Activated T-cell treated with anti-CD3 and anti-CD28 coated beads, Interleukin-2, amount 50 U/mL, for 72 hours (primary cell): ENCODE measurements around the gene VPS26C. TPM values are rescaled to one million over a fixed set of nuclear protein-coding genes. Genes with fewer than 3 reads are reported as not detected.

Experiments used
- ATAC-seq, 2 donors: fragments of 150-1000 bp; cut with Tn5 transposase; replicated peaks in 1 of 2; 2 replicates each; pipeline ENCODE4 v1.10.0; 2021; ENCODE audit warnings: moderate library complexity in 2 of 2, mild to moderate bottlenecking in 1 of 2
- DNase-seq, 2 donors: peaks; one replicate each; pipeline ENCODE4 v3.0.0; 2021 to 2022; ENCODE audit warnings: mixed read lengths in 1 of 2
- H3K27ac Mint-ChIP-seq: one replicate; pipeline ENCODE4 v1.8.0; 2022; ENCODE audit warnings: mild to moderate bottlenecking, moderate library complexity, mixed read lengths
- H3K27me3 Mint-ChIP-seq: one replicate; pipeline ENCODE4 v1.8.0; 2022; ENCODE audit warnings: low read depth, mixed read lengths
- H3K36me3 Mint-ChIP-seq, 2 donors: one replicate each; pipeline ENCODE4 v1.8.0; 2022; ENCODE audit warnings: mixed read lengths in 2 of 2, mild to moderate bottlenecking in 1 of 2; ENCODE audit not compliant: insufficient read depth in 2 of 2
- H3K4me1 Mint-ChIP-seq: one replicate; pipeline ENCODE4 v1.8.0; 2022; ENCODE audit warnings: low read depth, mixed read lengths
- H3K4me3 Mint-ChIP-seq, 2 donors: one replicate each; pipeline ENCODE4 v1.8.0; 2022; ENCODE audit warnings: mild to moderate bottlenecking in 2 of 2, mixed read lengths in 2 of 2, moderate library complexity in 2 of 2
- H3K9me3 Mint-ChIP-seq, 2 donors: one replicate each; pipeline ENCODE4 v1.8.0; 2022; ENCODE audit warnings: mixed read lengths in 2 of 2
- total RNA-seq, 2 donors: library from RNA; stranded (reverse); gene quantifications; one replicate each; pipeline ENCODE4 v1.2.3, GENCODE V29; 2022

VPS26C gene
- total RNA-seq, 2 donors from 2014 or later, result 70.5 to 74.7 TPM

DNA sequence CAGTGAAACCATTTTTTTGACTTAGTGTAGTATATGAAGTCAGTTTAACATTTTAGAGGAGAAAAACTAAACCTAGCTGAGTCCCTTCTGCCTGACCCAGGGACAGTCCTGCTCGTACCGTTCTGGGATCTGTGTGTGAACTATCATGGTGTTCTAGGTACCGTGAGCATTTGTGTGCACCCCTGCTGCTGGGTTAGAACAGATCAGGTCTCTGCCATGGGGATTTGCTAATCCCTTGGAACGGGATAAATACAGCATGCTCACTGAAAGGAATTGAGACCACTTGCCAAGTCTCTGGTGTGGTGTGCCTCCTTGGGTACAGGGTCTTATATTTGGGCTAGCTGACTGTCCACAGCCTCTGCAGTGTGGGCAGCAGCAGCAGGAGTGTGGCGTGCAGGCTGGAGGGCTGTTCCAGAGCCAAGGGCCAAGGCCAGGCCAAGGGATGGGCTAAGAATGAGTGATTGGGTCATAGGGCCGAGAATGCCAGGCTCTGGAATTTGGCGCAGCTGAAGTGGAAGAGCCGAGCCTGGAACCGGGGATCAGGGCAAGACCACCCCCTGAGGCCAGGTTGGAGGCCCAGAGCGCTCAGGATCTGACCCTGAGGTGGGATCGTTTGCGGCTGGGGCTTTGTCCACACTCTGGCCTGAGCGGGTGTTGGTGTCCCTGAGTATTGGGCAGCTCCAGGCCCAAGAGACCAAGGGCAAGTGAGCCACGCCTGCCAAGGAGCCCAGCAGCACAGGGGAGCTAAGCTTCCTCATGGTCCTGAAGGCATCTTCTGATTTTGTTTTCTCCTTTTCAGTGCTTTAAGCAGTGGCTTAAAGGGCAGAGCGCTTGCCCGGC is 66.3 kb downstream of the VPS26C start:
- no peak for DNase-seq
- Mint-ChIP-seq H3K36me3 (peaks cover 2 to 8% of the 10 kb centered on the region in 2 donors), H3K4me3 (no peak overlapping the region), H3K4me1 (no peaks in the 10 kb centered on the region), H3K27ac (no peak overlapping the region), H3K9me3 (no peaks in the 10 kb centered on the region), H3K27me3 (no peaks in the 10 kb centered on the region)
- no peak for ATAC-seq

DNA sequence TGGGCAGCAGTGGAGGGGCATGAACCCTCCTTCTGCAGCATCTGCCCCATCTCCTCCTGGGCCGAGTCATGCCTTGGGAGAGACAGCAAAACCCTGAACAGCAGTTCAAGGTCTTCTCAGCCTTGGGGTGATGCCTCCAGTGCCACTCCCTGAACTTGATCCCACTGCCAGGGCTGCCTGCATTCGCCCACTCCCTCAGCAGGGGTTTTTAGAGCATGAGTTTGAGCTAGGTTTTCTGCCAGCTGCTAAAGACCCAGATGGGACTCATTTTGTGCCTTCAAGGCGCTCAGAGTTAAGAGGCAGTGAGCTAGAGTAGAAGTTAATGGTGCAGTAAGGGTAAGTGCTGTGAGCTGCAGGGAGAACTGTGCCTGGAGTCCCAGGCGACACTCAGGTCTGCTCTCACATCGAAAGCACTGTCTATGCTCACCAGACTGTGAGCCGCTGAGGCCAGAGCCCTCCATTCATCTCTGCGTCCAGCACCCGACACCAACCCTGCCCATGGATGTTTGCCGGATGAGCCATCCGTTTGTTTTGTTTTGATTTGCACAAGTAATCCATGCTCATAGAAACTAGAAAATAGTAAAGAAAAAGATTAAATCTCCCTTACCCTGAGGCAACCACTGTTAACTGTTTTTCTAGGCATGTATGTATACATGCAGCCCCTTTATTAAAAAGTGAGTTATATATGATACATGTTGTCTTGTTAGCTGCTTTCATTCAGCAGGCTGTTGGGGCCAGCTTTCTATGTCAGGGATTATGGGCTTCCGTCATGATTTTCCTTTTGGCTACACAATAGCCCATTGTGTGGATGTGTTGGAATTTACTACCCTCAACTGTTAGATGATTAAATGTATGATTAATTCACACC is 67.8 kb downstream of the VPS26C start:
- Mint-ChIP-seq H3K9me3 (no peaks in the 10 kb centered on the region), H3K27ac (no peak overlapping the region)

DNA sequence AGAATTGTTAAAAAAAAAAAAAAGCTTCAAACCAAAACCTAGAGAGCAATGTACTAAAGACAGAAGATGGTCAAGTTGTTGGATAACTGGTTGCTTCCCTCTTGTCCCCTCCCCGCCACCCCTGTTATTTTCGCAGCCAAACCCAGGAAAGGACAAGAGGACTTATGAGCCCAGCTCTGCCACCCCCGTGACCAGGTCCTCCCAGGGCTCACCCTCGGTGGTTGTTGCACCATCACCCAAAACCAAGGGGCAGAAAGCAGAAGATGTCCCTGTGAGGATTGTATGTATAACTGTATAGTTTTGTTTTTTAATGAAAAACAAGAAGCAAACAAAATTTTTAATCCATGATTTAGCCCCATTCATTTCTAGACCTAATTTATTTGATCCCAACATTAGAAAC is 69.4 kb downstream of the VPS26C start:
- ATAC-seq, result no peak
- no peaks in the 10 kb centered on the region for H3K9me3 Mint-ChIP-seq
- peaks cover 4 to 17% of the 10 kb centered on the region in 2 donors for H3K36me3 Mint-ChIP-seq
- no peak overlapping the region for H3K27ac Mint-ChIP-seq
- H3K27me3 Mint-ChIP-seq, result no peaks in the 10 kb centered on the region
- no peaks in the 10 kb centered on the region for H3K4me1 Mint-ChIP-seq
- DNase-seq, result no peak
- H3K4me3 Mint-ChIP-seq, result no peak overlapping the region

More for the DNA sequence above, 67.8 kb downstream of the VPS26C start:
- H3K27me3 Mint-ChIP-seq, result no peaks in the 10 kb centered on the region
- no peak for DNase-seq
- ATAC-seq, result no peak
- peaks cover 4 to 16% of the 10 kb centered on the region in 2 donors for H3K36me3 Mint-ChIP-seq
- no peaks in the 10 kb centered on the region for H3K4me1 Mint-ChIP-seq
- H3K4me3 Mint-ChIP-seq, result no peak overlapping the region

DNA sequence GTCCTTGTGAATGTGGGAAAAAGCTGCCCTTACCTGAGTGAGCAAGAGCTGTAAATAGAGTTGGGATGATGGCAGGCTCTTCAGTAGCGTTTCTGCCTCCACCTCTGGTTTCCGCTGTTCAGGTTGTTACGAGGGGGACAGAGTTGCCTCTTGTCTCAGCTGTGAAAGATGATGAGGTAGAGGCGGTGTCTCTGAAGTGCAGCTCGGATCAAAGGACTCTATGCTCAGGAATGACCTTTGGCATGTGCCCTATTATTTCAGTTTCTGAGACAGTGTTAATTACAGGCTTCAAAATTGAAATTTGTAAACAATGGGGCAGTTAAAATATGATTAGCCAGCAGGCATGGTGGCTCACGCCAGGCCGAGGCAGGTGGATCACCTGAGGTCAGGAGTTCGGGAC is 70.3 kb downstream of the VPS26C start:
- peaks cover 4 to 18% of the 10 kb centered on the region in 2 donors for H3K36me3 Mint-ChIP-seq

DNA sequence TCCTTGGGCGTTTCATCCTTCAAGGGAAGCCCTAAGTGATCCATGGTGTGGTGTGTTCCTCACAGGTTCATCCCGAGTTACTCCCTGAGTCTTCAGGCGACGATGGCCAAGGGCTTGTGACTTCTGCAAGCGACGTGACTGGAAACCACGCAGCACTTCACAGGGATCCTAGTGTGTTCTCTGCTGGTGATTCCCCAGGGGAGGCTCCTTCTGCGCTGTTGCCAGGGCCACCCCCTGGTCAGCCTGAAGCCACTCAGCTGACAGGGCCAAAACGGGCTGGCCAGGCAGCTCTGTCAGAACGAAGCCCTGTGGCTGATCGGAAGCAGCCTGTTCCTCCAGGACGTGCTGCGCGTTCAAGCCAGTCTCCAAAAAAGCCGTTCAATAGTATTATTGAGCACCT is 71.5 kb downstream of the VPS26C start:
- no peak overlapping the region for H3K27ac Mint-ChIP-seq
- H3K4me1 Mint-ChIP-seq, result no peaks in the 10 kb centered on the region
- no peaks in the 10 kb centered on the region for H3K9me3 Mint-ChIP-seq
- H3K36me3 Mint-ChIP-seq, result peaks cover 4 to 17% of the 10 kb centered on the region in 2 donors
- no peak for ATAC-seq
- no peak overlapping the region for H3K4me3 Mint-ChIP-seq
- no peaks in the 10 kb centered on the region for H3K27me3 Mint-ChIP-seq
- DNase-seq, result no peak

More for the DNA sequence above, 70.3 kb downstream of the VPS26C start:
- Mint-ChIP-seq H3K9me3 (no peaks in the 10 kb centered on the region), H3K27ac (no peak overlapping the region), H3K4me3 (no peak overlapping the region), H3K27me3 (no peaks in the 10 kb centered on the region), H3K4me1 (no peaks in the 10 kb centered on the region)
- ATAC-seq (no peak), DNase-seq (no peak)

DNA sequence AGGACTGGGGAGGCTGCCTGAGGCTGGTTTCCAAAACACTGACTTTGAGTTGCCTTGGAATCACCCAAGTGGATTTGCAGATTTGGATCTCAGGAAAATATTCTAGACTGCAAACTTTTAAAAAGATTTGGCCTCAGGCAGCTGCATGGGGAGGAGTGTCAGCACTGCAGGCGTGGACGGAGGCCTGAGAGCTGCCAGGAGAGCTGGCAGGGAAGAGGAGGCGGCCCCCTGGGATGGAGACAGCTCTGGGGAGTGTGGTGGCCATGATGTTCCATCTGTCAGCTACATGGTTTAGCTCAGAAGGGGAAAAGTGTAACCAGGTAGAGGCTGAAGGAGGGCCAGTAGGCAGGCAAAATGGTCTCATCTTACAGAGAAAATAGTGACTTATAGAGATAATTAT is 72.1 kb downstream of the VPS26C start:
- Mint-ChIP-seq H3K27ac (no peak overlapping the region), H3K27me3 (no peaks in the 10 kb centered on the region), H3K9me3 (no peaks in the 10 kb centered on the region), H3K4me3 (no peak overlapping the region), H3K4me1 (no peaks in the 10 kb centered on the region), H3K36me3 (peaks cover 4 to 17% of the 10 kb centered on the region in 2 donors)
- ATAC-seq (no peak), DNase-seq (no peak)

DNA sequence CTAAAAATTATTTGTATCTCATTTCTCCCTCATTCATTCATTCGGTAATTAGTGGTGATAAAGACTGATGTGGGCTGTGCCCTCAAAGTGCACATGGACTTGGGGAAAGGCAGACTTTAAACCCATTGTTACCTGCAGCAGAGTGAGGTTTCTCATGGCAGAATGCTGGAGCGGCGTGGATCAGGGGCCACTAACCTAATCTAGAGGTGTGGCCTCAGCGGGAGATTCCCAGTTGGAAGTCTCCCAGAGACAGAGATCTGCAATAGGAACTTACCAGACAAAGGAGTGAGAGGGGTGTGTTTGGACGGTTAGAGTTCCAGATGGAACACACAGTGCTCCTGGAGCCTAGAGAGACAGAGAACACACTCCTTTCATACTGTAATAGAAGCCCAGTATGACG is 73.5 kb downstream of the VPS26C start:
- H3K36me3 Mint-ChIP-seq, result peaks cover 5 to 19% of the 10 kb centered on the region in 2 donors

DNA sequence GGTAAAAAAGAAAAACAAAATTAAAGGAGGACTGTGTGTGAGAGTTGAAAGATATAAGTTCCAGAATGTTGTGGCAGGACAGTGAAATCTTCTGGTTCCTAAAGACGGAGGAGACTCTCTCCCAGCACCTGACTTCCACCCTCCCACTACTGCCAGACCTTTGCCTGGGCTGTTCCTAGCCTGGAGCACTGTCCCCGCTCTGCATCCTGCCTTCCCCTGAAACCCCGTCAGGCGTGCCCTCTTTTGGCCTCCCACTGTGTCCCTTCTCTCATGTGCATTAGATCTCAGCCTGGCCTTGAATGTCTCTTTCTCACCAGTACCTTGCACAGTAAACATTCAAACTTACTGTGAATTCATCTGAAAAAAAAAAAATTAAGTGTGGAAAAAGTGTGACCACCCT is 74.1 kb downstream of the VPS26C start:
- H3K4me1 Mint-ChIP-seq, result no peaks in the 10 kb centered on the region
- H3K9me3 Mint-ChIP-seq, result no peaks in the 10 kb centered on the region
- H3K27me3 Mint-ChIP-seq, result no peaks in the 10 kb centered on the region
- DNase-seq (no peak), ATAC-seq (no peak)
- H3K36me3 Mint-ChIP-seq, result peaks cover 7 to 23% of the 10 kb centered on the region in 2 donors
- peak overlapping the region; percentile 60 for H3K27ac Mint-ChIP-seq
- no peak overlapping the region for H3K4me3 Mint-ChIP-seq

More for the DNA sequence above, 73.5 kb downstream of the VPS26C start:
- no peaks in the 10 kb centered on the region for H3K4me1 Mint-ChIP-seq
- no peak for ATAC-seq
- H3K27ac Mint-ChIP-seq, result peak overlapping the region; percentile 33
- no peaks in the 10 kb centered on the region for H3K27me3 Mint-ChIP-seq
- H3K4me3 Mint-ChIP-seq, result no peak overlapping the region
- no peaks in the 10 kb centered on the region for H3K9me3 Mint-ChIP-seq
- no peak for DNase-seq

DNA sequence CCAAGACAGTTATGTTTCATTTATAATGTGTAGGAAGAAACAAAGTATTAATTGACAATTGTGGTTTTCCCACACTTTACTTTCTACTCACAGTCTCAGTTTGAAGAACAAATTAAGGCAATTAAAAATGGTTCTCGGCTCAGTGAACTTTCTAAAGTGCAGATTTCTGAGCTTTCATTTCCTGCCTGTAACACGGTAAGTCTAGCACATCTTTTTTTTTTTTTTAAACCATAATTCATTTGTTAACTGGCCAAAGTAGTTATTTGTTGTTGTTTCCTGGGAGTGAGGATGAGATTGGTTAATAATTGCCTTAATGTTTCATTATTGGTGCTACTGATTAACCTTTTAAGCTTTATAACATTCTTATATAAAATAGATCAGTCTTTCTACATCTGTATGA is 75.1 kb downstream of the VPS26C start:
- no peaks in the 10 kb centered on the region for H3K9me3 Mint-ChIP-seq
- H3K27ac Mint-ChIP-seq, result peak overlapping the region; percentile 46
- no peak overlapping the region for H3K4me3 Mint-ChIP-seq
- H3K27me3 Mint-ChIP-seq, result no peaks in the 10 kb centered on the region
- no peaks in the 10 kb centered on the region for H3K4me1 Mint-ChIP-seq
- DNase-seq, result no peak
- peaks cover 5 to 25% of the 10 kb centered on the region in 2 donors for H3K36me3 Mint-ChIP-seq
- ATAC-seq, result no peak

DNA sequence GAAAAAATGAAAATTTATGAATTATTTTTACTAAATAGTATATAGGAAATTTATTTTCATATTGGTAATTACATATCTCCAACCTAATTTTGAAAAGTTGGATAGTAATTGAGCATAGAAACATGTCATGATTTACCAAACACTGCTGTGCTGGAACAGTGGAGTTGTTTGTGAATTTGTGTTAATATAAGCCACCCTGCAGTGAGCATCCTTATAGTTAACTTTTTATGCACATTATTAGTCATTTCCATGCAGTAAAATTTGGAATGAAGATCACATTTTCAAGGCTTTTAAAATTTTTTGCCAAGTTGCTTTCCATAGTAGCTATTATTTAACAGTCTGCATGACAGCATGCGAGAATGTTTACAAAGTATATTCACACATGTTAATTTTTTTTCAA is 78.3 kb downstream of the VPS26C start:
- DNase-seq, result no peak
- Mint-ChIP-seq H3K36me3 (peaks cover 3 to 22% of the 10 kb centered on the region in 2 donors), H3K4me3 (no peak overlapping the region), H3K27me3 (no peaks in the 10 kb centered on the region), H3K4me1 (peaks cover 14% of the 10 kb centered on the region), H3K27ac (no peak overlapping the region), H3K9me3 (no peaks in the 10 kb centered on the region)
- ATAC-seq, result no peak

DNA sequence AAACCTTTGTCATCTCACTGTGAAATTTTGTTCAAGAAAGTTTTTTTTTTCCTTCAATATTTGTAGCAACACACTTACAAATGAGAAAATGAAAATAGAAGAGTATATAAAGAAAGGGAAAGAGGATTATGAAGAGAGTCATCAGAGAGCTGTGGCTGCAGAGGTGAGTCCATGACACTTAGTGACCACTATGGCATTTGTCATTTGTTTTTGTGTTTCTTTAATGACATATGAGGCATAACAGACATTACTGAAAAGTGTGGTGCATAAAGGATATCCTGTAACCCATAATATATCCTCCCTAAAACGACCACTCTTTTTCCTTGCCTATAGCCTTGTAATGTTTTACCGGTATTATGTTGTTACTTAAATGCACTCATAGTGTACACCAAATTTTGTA is 80.2 kb downstream of the VPS26C start:
- peaks cover 9 to 24% of the 10 kb centered on the region in 2 donors for H3K36me3 Mint-ChIP-seq
- peaks cover 19% of the 10 kb centered on the region for H3K4me1 Mint-ChIP-seq
- DNase-seq (no peak), ATAC-seq (peak; percentile 22 to 58)
- no peaks in the 10 kb centered on the region for H3K27me3 Mint-ChIP-seq
- peak overlapping the region; percentile 87 for H3K27ac Mint-ChIP-seq
- H3K9me3 Mint-ChIP-seq, result peaks cover 0 to 2% of the 10 kb centered on the region in 2 donors
- peak overlapping the region in 1 of 2 donors; percentile 45 for H3K4me3 Mint-ChIP-seq

DNA sequence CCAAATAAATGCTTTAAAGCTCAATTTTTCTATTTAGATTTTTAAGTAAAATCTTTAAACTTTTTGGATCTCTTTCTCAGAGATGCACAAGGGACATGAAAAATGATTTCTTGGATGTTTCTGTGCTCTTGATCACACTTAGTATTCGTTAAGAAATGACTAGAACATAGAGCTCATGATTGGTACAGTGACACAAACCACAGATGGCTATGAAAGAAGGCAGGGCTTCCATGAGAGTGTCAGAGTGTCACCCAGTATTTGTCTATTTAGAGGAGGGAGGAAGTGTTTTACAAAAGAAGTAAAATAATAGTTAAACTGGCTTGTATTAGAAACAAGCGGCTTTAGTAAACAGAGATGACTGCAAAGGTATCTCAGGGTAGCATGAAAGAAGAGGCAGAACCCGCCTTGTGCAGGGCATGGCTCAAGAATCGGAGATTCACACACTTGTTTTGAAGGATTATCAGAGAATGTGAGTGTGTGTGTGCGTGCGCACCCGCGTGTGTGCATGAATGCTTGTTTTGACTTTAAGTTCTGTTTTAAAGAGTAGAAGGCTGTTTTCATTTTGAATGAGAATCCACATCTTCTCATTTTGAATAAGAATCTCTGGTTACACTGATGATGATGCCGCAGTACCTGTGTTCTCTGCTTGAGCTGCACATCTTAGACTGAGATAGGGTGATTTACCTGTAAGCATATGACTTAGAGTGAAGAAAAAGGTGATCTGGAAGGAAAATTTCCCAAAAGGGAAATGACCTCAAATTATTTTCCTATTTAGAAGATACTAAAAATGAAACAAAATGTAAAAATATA is 82.1 kb downstream of the VPS26C start:
- Mint-ChIP-seq H3K4me3 (peak overlapping the region; percentile 34 to 38), H3K9me3 (peaks cover 0 to 2% of the 10 kb centered on the region in 2 donors), H3K27ac (peak overlapping the region; percentile 54), H3K4me1 (peaks cover 19% of the 10 kb centered on the region), H3K27me3 (no peaks in the 10 kb centered on the region), H3K36me3 (peaks cover 9 to 25% of the 10 kb centered on the region in 2 donors)
- DNase-seq (peak; percentile 24 to 40), ATAC-seq (peak; percentile 77 to 80)
